Mesothelial cell of epicardium (in vitro differentiated cells): ENCODE data around the gene PTPN20. TPM values are rescaled to one million over a fixed set of nuclear protein-coding genes. Genes with fewer than 3 reads are reported as not detected.

Source experiments
- DNase-seq, 2 experiments: peaks; one replicate each; pipeline ENCODE4 v3.0.0; 2021; ENCODE audit warnings: low spot score in 2 of 2; ENCODE audit not compliant: unreplicated experiment in 2 of 2
- H3K27ac Mint-ChIP-seq: 2 replicates; pipeline ENCODE4 v1.8.0; 2021; ENCODE audit warnings: mixed read lengths
- H3K27me3 Mint-ChIP-seq: 2 replicates; pipeline ENCODE4 v1.8.0; 2021; ENCODE audit warnings: low read depth, mixed read lengths
- H3K36me3 Mint-ChIP-seq: 2 replicates; pipeline ENCODE4 v1.8.0; 2021; ENCODE audit warnings: mixed read lengths
- H3K4me1 Mint-ChIP-seq: 2 replicates; pipeline ENCODE4 v1.8.0; 2021; ENCODE audit warnings: mixed read lengths
- H3K4me3 Mint-ChIP-seq: 2 replicates; pipeline ENCODE4 v1.8.0; 2021; ENCODE audit warnings: mild to moderate bottlenecking, moderate library complexity, mixed read lengths
- H3K9me3 Mint-ChIP-seq: 2 replicates; pipeline ENCODE4 v1.8.0; 2021; ENCODE audit warnings: mixed read lengths
- CTCF ChIP-seq: fragments of 200-600 bp; sonication (generic); IDR thresholded peaks from one replicate; pipeline ENCODE4 v1.5.0; 2021; ENCODE audit warnings: antibody characterized with exemption; ENCODE audit not compliant: unreplicated experiment
- total RNA-seq: library from RNA; stranded (reverse); gene quantifications from 3 replicates; pipeline ENCODE4 v1.2.1, GENCODE V29; 2021

Gene PTPN20
- total RNA-seq, 1 donor from 2014 or later, result not detected

- Mint-ChIP-seq H3K4me1 (no peaks in the 10 kb centered on the region), H3K27me3 (no peaks in the 10 kb centered on the region), H3K27ac (no peak overlapping the region), H3K9me3 (peaks cover 18% of the 10 kb centered on the region), H3K4me3 (no peak overlapping the region), H3K36me3 (no peaks in the 10 kb centered on the region)
- TF ChIP-seq CTCF, result no peak
- DNase-seq, result no peak
Observed at GRCh38 chr10:46992803-46993561, 81.8 kb downstream of the PTPN20 start.

- Mint-ChIP-seq H3K4me3 (no peak overlapping the region), H3K27ac (no peak overlapping the region), H3K4me1 (no peaks in the 10 kb centered on the region), H3K36me3 (no peaks in the 10 kb centered on the region), H3K9me3 (peaks cover 18% of the 10 kb centered on the region), H3K27me3 (no peaks in the 10 kb centered on the region)
- TF ChIP-seq CTCF, result no peak
- no peak for DNase-seq
Observed at GRCh38 chr10:46995234-46995633, 84.0 kb downstream of the PTPN20 start.

GRCh38 chr10:46998192-46998591 lies 87.0 kb downstream of the PTPN20 start:
- Mint-ChIP-seq H3K27me3 (no peaks in the 10 kb centered on the region), H3K4me3 (no peak overlapping the region), H3K36me3 (no peaks in the 10 kb centered on the region), H3K4me1 (no peaks in the 10 kb centered on the region), H3K9me3 (peaks cover 18% of the 10 kb centered on the region), H3K27ac (no peak overlapping the region)
- DNase-seq, result no peak
- TF ChIP-seq CTCF, result no peak

DNA sequence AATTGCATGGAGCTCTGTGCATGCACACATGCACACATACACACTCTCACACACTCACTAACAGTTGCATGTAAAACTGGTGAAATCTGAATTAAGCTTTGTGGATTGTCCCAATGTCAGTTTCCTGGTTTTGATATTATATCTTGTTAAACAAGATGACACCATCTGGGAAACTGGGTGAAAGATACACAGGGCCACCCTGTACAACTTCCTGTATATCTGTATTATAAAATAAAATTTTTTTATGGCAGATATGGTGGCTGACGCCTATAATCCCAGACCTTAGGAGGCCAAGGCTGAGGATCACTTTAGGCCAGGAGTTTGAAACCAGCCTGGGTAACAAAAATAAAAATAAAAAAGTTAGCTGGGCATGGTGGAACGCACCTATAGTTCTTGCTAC lies 87.4 kb downstream of the PTPN20 start:
- no peak for TF ChIP-seq CTCF
- no peak for DNase-seq
- no peaks in the 10 kb centered on the region for H3K27me3 Mint-ChIP-seq
- H3K36me3 Mint-ChIP-seq, result no peaks in the 10 kb centered on the region
- H3K27ac Mint-ChIP-seq, result no peak overlapping the region
- peaks cover 18% of the 10 kb centered on the region for H3K9me3 Mint-ChIP-seq
- no peak overlapping the region for H3K4me3 Mint-ChIP-seq
- no peaks in the 10 kb centered on the region for H3K4me1 Mint-ChIP-seq

- no peak overlapping the region for H3K4me3 Mint-ChIP-seq
Observed at GRCh38 chr10:46999217-46999616, 88.0 kb downstream of the PTPN20 start.

More at GRCh38 chr10:46999217-46999616, 88.0 kb downstream of the PTPN20 start:
- H3K27me3 Mint-ChIP-seq, result no peaks in the 10 kb centered on the region
- peaks cover 18% of the 10 kb centered on the region for H3K9me3 Mint-ChIP-seq
- no peaks in the 10 kb centered on the region for H3K4me1 Mint-ChIP-seq
- no peaks in the 10 kb centered on the region for H3K36me3 Mint-ChIP-seq
- no peak for DNase-seq
- H3K27ac Mint-ChIP-seq, result no peak overlapping the region
- TF ChIP-seq CTCF, result no peak
